DND-41 (cell line): ENCODE measurements around the gene PCDHA11.

ENCODE experiments used
- CTCF ChIP-seq: IDR thresholded peaks from 2 replicates; pipeline ENCODE4 v1.5.1; 2012; ENCODE audit warnings: borderline replicate concordance, low read length, moderate library complexity, mild to moderate bottlenecking; ENCODE audit not compliant: poor library complexity, severe bottlenecking; ENCODE audit errors: extremely low read depth
- EZH2 ChIP-seq: IDR thresholded peaks from 3 replicates; pipeline ENCODE4 v1.6.1; 2012; ENCODE audit warnings: borderline replicate concordance, low read depth, mild to moderate bottlenecking, moderate library complexity, low read length, inconsistent platforms; ENCODE audit not compliant: severe bottlenecking

GRCh38 chr5:140883927-140884697 lies 15.4 kb downstream of the PCDHA11 start:
- TF ChIP-seq CTCF = no peak
- no peak for TF ChIP-seq EZH2
